Non-pigmented ciliary epithelial cell (primary cell): Measurements from ENCODE around the gene IQCN.
"Not testable (repeated sequence)": the region's sequence is repeated elsewhere in the genome, so short reads cannot be mapped to it uniquely, and the experiment has no call there.

Experiments used
- DNase-seq: peaks from one replicate; pipeline ENCODE4 v3.0.0-alpha.2; 2010; ENCODE audit warnings: low read depth

IQCN gene

GRCh38 chr19:18209912-18210311 lies 64.3 kb downstream of the IQCN start:
- DNase-seq, result not testable (repeated sequence)

DNA sequence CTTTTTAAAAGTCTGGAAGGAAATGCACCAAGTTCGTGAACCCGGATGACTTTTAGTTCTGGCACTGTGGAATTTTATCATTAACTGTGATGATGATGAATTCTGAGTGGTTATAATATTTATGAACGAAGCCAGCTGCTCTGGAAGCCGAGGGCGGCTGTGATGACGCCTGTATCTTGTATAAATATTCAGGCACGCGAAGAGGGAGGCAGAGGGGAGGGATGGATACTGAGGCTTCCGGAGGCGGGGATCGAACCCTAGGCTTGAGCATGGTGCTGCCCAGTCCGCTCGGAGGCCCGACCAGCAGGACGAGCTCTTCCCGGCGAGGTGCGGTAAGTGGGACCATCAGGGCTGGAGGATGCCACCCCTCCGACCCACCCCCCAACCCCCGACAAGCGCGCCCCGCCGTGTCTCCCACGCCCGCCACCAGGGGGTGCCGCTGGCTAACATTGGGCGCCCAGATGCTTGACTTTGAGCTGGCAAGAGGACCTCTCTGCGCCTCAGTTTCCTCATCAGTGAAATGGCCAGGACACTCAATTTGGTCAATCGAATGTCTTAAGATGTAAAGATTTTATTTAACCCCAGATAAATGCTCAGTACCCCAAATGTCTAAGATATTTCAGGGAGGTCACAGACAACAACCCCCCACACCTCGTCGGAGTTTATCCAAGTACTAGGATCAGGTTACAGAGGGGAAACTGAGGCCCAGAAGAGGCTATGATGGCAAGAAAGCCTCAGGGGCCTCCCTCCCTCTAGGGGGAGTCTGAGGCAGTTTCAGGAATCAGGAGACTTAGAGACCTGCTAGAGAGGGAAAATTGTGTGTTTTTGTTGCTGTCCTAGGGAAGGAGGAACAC lies 65.9 kb downstream of the IQCN start:
- DNase-seq, result no peak
